Activated CD4-positive, alpha-beta T cell treated with anti-CD3 and anti-CD28 coated beads, Interleukin-2, amount 50 U/mL, for 48 hours (primary cell): Measurements from ENCODE around the gene TRPC4AP.
A peak's percentile ranks its signal among the peaks of the same experiment; 100 is the strongest.

ENCODE experiments used
- DNase-seq, 2 experiments: peaks; one replicate each; pipeline ENCODE4 v3.0.0-alpha.2; 2020

The TRPC4AP gene

DNA sequence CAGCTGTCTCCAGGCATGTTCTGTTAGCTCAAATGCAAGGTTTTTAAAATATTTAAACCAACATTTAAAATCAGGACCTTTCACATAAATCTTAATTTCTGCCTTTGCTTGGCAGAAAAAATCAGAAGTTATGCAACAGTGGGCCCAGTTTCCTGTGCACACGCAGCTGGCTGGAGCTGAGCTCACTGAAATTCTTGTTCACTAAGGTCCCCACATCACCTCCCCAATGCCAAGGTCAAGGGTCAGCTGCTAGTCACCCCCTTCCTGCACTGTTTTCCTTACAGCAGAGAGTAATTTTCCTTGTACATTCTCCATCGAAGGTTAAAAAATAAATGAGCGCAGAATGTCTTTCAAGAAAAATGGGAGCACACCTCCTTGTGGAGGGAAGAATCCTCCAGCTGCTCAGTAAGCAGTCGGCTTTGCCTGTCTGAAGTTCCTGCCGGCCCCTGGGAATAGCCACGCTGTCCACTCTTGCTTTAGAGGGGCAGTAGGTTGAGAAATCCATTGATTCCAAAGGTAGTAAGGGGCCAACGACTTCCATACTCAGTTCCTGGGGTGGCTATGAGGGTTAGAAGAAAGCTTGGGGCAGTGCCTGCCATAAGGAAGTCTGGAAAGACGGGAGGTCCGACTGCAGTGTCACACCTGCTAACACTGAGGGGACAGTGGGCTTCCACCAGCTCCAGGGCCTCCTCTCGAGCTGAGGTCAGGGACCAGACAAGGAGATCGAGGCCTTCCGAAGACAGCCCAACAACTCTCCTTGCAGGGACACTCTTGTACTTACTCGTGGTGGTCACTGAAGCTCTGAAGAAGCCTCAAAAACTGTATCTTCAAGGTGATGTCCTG lies 80.2 kb downstream of the TRPC4AP start:
- no peak for DNase-seq

DNA sequence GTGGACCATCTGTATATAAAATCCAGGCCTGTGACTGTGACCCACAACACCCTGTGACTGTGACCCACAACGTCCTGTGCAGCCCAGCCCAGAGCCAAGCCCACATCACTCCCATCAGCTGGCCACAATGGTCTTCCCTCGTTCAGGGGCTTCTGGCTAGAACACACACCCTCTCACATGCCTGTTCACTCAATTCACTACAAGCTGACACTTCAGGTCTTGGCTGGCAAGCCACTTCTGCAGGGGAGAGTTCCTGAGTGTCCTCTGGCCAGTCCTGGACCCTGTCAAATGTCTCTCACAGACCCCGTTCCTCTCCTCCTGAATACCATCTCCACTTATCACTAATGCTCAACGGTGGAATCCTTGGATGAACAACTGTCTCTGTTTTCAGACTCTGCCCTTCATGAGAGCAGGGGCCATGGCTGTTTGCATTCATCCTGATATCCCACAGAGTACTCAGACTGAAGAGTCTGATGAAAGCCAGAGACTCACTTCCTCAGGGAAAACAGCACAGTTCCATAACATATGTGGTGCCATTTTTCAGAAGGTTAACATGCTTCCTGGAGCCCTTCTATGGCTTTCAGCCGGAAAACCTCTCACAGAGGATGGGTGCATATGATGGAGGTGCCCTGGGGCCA lies 80.9 kb downstream of the TRPC4AP start:
- no peak for DNase-seq

DNA sequence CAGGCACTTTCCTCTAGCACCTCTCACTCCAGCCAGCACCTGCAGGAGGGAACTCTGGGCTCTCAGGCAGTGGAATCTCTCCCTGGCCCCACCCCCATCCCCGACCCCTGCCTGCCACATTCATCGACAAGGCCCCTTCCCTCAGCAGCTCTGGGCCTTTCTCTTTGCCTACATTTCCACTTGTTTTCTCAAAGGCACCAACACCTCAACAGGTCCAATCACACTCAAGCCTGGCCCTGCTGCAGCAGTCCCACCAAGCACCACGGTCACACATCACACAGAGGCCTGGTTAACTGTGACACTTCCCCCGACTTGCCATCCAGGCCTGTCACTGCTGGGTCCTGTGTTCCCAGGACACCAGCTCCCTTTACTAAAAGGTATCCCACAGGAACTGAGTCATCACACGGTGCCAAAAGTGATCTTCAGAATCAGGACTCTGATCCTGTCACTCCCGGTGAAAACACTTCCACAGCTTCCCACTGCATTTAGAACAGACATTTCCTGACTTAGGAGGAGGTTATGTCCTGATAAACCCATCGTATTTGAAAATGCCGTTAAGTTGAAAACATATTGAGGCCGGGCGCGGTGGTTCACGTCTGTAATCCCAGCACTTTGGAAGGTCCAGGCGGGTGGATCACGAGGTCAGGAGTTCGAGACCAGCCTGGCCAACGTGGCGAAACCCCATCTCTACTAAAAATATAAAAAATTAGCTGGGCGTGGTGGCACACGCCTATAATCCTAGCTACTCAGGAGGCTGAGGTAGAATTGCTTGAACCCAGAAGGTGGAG lies 82.0 kb downstream of the TRPC4AP start:
- DNase-seq: no peak

DNA sequence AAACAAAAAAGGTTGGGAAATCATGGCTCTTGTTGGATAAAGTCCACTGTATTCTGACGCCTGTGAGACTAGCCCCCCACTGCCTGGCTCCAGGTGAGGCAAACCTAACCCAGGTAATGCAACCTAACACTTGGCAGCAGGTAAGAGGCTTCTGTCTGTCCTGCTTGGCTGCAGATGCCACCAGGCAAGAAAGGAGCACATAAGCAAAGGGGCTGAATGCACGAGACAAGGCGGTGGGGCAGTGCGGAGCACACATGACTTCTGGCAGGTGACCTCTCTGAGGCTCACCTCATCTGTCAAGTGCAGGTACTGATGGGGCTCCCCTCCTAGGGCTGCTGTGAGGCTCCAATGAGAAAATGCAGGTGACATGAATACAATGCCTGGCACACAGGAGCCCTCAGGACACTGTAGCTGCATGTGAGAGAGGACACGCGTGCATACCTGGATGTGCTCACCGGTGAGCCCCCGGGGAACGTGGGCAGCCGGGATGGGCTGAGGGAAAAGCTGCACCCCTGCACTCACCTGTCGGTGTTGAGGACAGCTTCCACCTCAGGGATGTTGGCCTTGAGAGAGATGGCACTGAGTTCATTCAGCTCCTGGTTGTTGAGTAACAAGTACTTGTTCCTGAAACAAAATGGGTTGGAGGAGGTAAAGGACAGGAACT lies 82.8 kb downstream of the TRPC4AP start:
- no peak for DNase-seq

DNA sequence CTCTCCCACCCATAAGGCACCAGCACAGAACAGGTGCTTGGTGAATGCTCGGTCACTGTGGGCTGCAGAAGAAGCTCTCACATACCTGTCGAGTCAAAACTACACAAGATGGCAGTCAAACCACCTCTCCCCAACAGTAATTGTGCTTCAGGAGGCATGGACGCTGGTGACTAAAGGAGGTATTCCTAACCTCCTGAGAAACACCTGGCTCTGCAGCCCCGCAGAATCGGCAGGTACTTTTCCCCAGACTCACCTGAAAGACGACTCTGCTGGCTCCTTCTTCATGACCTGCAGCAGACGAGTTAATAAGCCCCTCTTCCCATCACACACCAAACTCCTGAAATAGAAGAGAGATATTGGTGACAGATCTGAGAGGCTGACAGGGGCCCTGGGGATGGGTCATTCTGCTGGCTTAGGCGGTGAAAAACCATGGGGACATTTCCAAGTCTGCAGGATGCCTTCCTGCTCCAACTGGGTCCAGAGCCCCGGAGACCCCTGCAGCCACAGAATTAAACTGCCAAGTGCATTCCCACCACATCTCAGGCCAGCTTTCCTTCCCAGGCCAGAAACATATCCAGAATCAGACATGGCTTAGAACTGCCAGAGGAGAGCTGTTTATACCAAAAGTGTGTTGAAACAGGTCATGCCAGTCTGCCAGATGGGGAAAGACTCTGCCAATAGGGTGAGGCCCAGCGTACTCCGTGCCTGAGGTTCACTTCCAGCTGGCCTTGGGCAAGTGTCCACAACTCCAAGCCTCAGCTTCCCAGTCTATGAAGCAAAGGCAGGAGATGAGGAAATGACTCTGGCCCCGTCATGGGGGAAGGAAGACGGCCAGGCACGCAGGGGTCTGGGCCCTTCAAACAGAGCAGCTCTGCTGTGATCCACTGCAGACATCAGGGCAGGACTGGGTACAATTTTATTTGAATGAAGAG lies 83.9 kb downstream of the TRPC4AP start:
- no peak for DNase-seq

DNA sequence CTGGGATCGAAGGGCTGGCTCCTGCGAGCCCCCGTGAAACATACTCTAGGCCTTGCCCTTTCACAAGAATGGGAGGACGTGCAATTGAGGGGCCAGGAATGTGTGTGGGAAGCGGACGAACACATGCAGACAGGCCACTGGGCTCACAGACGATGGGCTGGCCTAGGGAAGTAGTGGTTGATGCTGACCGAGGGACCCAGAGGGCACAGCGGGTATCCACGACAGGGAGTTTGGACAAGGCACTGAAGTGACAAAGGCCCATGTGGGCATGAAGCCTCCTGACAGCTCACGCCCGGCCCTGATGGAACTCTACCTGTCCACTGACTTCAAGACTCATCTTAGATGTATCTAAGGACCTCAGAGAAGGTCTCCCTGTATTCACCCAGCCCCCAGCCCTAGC lies 84.7 kb downstream of the TRPC4AP start:
- DNase-seq: no peak

DNA sequence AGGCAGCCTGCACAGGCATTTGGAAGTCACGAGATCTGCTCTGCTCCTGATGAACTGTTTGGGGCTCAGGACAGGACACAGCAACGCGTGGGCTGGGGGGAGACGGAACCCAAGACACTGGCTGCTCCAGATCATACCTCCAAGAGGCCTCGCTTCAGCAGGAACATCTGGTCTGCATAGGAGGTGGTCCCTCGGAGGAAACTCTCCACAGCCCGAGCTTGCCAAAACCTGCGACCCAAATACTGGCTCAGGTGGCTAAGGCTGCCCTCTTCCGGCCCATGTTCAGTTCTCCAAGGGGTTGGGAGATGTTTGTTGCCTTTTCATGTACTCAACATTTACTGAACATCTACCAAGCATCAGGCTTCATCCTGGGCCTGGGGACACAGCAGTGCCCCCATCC lies 85.2 kb downstream of the TRPC4AP start:
- no peak for DNase-seq

DNA sequence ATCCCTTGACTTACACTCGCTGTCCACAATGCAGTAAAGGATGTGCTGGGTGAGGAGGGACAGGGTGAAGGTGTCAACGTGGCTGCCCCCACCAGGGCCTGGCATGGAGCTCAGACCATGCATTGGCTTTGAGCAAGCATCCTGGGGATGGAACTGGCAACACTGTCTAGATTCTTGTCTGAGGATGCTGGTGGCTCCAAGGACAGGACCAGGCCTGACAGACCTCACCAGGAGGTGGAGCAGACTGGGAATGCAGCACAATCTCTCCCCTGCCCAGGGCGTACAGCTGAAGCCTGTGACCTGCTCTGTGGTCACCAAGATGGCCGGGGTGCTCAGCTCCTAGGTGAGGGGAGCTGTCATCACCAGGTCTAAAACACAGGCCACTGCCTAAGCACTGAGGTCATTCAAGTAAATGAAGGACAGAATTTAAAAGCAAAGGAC lies 86.1 kb downstream of the TRPC4AP start:
- DNase-seq: no peak

DNA sequence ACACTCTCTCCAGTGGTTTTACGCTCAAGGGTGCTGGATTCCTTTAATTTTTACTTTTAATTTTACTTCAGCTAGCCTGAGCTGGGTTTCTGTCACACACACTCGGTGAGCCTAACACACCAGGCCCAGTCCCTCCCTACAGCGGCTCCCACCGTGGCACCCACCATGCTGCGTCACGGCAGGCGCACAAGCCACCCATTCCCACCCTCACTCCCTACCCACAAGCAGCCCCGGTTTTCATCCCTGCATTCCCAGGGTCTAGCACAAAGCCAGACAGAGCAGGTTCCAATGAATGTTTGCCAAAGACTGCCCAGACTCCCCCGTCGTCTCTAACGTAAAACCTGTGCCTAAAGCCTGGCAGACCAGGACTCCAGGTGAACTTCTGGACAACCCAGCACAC lies 86.6 kb downstream of the TRPC4AP start:
- DNase-seq: no peak

DNA sequence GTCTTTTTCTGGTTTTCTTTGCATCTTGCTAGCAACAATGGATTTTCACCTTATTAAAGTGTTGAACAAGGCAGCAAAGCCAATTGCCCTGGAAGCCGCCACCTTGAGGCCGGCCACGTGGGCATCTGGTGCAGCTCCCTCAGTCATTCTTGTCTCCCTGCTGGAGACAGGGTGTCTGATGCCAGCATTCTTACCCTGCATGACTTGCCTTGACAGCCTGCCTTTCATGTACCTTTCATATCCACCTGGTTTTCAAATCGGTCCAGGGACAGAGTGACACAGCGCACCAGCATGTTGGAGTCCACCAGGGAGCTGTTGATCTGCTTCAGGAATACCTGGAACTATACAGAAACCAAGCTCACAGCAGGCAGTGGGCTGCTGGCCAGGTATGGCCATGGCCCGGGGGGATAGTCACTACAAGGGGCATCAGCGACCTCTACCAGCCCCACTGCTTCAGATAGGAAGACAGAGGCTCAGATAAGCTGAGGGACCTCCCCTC lies 87.1 kb downstream of the TRPC4AP start:
- DNase-seq: no peak

DNA sequence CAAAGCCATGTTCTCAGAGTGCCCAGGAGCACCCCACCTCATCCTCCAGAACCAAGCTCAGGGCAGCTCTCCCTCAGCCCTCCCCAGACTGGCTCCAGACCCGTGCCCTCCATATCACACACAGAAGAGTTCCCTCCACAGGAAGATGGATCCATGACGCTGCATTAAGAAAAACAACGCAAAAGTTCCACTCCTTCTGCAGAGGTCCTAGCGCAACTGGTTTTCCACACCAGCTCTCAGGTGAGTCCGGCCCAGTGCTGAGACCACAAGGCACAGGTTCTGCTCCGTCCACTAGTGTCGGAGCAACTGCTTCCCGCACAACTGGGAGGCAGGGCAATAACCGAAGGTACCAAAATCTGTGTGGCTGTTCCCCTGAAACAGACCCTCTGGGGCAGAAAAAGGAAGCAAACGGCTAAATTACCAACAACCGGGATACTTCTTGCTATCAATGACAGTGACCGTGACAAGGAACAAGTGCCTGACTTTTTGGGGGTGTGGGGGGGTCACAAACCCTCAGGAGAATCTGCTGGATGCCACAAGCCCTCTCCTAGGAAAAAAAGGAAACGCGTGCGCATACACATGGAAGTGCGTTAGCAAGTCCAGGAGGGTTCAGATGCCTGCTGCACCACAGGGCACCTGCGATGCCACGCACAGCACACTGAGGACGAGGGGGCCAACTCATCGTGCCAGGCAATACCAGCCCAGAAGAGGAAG lies 87.7 kb downstream of the TRPC4AP start:
- DNase-seq: no peak

DNA sequence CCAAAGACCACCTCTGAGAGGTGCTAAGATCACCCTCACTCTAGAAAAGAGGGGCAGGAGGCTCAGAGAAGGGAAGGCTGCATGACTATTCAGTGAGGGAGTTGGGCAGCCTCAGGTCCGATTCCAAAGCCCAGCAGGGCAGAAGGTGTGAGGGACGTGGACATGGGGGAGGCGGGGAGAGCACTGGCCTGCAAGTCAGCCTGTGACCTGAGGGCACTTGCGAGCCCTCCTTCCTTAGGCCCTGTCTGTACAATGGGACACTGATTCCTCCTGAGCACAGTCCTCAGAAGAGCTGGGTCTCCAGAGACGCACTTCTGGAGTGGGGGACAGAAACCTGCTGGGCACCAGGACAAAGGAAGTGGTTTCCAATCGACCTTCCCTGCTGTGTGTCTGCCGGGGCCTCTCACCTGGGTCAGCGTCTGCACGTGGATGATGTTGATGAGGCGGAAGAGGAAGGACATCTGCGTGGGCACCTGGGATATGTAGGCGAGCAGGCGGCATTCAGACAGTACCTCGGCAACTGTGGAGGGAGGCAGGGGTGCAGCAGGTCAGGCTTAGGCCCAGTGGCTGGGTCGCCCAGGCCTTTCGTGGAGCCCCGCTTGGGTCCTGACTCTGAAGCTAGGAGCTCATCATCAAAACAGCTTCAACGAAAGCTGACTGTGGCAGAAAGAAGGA lies 88.4 kb downstream of the TRPC4AP start:
- no peak for DNase-seq

DNA sequence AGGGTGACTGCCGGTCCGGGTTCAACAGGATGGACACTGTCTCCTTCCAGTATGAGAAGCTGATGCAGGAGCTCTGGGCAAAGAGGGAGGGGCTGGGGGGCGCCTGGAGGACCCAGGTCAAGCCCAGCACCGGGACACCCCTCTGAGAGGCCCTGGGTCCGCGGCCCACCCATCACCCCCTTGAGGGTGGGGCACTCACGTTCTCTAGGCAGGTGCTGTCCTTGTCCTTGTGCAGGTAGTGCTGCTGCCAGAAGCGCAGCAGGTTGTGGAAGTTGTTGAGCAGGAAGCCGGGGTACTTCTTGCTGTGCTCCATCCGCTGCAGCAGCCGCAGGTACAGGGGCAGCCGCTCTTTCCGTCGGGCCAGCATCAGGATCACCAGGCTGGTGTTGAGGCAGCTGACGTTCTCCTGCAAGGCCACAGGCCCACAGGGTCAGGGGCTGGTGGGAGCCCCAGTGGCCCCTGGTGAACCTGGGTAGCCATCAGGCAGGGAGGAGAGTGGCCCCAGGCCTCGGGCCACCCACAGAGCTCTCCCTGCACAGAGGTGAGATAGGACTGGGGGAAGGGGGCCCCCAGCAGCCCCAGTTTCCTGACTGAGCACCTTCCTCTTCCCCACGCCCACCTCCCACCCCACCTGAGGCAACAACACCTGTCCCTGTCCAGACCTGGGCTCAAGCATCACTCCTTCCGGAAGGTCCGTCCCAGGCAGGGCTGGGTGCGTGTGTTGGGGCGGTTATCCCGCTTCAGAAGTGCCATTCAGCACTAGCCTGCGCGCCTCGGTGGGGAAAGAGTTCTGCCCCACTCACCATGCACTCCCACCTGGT lies 89.2 kb downstream of the TRPC4AP start:
- DNase-seq: no peak

DNA sequence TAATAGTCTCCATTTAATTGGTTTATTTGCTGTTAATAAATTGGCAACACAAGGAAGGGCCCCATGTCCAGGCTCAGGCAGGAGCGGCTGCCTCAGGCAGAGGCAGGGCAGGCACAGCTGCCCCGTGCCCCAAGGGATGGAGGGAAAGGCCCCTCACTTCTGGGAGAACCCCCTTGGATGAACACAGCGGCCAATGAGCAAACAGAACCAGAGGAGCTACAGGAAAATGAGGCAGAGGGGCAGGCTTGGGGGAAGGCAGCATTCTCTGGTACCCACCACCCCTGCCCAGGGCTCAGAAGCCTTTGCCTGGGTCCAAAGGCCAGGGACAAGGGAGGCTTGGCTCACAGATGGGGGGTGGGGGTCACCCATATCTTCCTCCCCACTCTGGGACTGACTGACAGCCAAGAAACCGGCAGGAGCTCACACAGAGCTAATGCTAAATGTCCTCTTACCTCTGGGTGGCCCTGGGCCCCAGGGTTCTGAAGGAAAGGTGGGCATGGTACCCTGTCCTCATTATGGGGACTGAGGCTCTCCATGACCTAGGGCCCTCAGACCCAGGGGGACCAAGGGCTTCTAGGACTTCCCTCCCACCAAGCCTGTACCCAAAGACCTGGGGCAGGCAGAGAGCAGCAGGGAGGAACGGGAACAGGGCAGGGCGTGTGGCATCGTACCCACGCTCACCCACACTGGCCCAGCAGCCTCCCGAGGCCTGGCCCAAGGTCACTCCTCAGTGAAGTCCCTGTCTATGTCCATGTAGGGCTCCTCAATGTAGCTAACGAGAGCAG lies 90.0 kb downstream of the TRPC4AP start:
- DNase-seq: no peak

DNA sequence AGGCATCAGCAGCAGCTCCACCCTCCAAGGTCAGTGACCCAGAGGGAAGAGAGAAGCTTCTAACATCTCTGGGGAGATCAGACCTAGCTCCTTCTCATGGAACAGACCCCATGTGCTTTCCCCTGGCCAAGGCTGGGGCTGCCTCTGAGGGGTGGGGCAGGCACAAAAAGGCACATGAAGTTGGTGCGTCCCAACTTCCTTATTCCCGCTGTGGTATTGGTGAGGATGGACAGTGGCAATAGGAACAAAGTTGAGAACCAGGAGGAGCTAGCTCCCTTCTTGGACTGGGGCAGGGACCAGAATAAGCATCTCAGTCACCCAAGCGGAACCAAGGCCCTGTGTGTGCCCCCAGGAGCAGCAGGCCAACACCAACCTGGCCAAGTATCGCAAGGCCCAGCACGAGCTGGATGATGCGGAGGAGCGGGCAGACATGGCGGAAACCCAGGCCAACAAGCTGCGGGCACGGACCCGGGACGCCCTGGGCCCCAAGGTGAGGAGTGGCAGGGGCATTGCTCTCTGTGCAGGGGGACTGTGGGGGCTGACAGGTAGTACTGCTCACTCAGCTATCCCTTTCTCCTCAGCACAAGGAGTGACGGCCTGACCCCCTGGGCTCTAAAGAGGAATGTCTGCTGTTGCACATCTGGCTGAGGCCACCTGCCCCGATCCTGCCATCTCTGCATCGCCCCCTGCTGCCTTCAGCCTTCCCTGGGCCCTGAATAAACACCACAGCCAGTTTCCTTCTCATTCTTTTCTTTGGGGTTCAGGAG lies 90.8 kb downstream of the TRPC4AP start:
- DNase-seq: peak in 1 of 2 experiments; percentile 26

DNA sequence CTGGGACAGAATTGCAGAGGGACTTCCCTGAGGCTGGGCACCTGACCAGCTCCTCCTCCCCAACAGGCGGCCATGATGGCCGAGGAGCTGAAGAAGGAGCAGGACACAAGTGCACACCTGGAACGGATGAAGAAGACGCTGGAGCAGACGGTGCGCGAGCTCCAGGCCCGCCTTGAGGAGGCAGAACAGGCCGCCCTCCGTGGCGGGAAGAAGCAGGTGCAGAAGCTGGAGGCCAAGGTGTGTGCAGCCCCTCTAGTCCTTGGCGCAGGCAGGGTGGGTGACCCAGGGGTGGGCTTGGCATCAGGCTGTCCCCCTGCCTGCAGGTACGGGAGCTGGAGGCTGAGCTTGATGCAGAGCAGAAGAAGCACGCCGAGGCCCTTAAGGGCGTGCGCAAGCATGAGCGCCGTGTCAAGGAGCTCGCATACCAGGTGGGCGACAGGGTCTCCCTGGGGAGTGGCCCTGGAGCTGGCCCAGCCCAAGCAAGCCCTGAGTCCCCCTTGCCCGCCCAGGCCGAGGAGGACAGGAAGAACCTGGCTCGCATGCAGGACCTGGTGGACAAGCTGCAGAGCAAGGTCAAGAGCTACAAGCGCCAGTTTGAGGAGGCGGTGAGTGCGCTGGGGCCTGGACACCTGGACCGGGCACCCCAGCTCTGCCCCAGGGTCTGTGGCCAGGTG lies 91.5 kb downstream of the TRPC4AP start:
- DNase-seq: no peak

DNA sequence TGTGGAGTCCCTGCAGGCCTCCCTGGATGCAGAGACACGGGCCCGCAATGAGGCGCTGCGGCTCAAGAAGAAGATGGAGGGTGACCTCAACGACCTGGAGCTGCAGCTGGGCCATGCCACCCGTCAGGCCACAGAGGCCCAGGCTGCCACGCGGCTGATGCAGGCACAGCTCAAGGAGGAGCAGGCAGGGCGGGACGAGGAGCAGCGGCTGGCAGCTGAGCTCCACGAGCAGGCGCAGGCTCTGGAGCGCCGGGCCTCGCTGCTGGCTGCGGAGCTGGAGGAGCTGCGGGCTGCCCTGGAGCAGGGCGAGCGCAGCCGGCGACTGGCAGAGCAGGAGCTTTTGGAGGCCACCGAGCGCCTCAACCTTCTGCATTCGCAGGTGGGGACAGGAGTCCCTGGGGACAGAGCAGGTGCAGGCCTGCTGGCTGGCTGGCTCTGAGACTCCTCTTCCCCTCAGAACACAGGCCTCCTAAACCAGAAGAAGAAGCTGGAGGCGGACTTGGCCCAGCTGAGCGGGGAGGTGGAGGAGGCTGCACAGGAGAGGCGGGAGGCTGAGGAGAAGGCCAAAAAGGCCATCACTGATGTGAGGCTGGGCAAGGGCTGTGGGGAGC lies 92.2 kb downstream of the TRPC4AP start:
- no peak for DNase-seq
